GM10266 (cell line): ENCODE results near the gene PTGR2.

Source experiments
- DNase-seq: peaks from one replicate; pipeline ENCODE4 v3.0.0; 2012; ENCODE audit errors: extremely low spot score
- TF ChIP-seq, protein P1 (sequence below): IDR thresholded peaks from 2 replicates; pipeline ENCODE4 v1.5.1; 2012; ENCODE audit warnings: mild to moderate bottlenecking, low read depth; ENCODE audit not compliant: control insufficient read depth, insufficient read depth; ENCODE audit errors: missing control alignments

The PTGR2 gene

DNA sequence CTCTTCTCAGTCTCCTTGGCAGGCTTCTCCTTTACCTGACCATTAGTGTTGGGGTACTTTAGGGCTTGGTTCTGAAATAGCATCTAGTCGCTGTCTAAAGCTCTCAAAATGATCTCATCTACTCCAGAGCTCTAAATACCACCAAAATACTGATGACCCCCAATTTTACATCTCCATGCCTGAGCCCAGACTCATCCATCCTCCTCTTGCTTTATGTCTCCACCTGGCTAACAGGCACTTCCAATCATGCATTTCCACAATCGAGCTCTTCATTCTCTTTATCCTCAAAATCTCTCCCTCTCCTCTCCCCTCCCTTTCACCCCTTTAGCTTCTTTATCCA, 40.5 kb upstream of the PTGR2 start:
- DNase-seq: no peak
- TF ChIP-seq, protein P1, sequence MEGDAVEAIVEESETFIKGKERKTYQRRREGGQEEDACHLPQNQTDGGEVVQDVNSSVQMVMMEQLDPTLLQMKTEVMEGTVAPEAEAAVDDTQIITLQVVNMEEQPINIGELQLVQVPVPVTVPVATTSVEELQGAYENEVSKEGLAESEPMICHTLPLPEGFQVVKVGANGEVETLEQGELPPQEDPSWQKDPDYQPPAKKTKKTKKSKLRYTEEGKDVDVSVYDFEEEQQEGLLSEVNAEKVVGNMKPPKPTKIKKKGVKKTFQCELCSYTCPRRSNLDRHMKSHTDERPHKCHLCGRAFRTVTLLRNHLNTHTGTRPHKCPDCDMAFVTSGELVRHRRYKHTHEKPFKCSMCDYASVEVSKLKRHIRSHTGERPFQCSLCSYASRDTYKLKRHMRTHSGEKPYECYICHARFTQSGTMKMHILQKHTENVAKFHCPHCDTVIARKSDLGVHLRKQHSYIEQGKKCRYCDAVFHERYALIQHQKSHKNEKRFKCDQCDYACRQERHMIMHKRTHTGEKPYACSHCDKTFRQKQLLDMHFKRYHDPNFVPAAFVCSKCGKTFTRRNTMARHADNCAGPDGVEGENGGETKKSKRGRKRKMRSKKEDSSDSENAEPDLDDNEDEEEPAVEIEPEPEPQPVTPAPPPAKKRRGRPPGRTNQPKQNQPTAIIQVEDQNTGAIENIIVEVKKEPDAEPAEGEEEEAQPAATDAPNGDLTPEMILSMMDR: no peak

DNA sequence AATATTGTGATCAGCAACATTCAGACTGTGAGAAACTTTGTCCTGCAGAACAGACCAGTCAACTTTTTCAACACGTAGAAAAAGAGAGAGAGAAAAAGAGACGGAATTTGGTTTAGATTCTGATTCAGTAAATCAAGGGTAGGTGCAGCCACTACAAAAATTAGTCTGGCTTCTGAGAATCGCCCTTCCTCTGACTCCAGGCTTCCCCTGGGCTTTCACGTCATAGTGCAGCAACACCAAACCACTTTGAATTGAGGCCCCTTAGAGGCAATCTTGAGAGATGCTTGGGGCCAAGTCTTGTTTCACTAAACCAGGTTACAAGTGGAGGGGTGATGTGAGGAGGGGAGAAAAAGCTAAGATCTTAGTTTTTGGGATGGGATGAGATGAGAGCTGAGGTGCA, 37.5 kb upstream of the PTGR2 start:
- no peak for DNase-seq
- TF ChIP-seq, protein P1: no peak

DNA sequence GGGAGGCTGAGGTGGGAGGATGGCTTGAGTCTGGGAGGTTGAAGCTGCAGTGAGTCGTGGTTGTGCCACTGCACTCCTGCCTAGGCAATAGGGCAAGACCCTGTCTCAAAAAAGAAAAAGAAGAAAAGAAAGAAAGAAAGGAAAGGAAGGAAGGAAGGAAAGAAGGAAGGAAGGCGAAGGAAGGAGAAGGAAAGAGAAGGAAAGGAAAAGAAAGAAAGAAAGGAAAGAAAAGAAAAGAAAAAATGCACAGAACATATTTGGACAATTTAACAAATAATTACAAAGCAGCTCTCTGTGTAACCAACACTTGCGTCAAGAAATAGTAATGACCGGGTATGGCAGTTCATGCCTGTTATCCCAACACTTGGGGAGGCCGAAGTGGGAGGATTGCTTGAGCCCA, 35.8 kb upstream of the PTGR2 start:
- no peak for DNase-seq
- TF ChIP-seq, protein P1: no peak

DNA sequence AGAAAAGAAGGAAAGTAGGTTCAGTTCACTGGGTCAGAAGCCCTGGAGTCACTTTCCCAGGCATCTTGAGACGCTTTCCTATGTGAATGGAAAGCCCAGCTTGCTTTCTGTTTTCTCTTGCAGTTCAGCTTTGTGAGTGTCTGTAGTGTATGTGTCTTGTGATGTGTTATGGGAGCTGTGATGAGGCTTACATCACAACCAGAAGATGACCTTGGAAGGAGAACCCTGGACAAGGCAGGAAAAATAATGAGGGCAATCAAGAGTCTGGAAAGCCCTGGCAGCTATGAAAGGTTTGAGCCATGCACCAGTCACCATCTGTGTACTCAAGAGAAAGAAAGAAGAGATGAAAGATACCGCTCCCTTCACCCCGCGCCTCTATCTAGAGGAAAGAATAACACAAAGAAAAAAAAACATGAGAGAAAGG, 35.2 kb upstream of the PTGR2 start:
- no peak for DNase-seq
- TF ChIP-seq, protein P1: no peak

DNA sequence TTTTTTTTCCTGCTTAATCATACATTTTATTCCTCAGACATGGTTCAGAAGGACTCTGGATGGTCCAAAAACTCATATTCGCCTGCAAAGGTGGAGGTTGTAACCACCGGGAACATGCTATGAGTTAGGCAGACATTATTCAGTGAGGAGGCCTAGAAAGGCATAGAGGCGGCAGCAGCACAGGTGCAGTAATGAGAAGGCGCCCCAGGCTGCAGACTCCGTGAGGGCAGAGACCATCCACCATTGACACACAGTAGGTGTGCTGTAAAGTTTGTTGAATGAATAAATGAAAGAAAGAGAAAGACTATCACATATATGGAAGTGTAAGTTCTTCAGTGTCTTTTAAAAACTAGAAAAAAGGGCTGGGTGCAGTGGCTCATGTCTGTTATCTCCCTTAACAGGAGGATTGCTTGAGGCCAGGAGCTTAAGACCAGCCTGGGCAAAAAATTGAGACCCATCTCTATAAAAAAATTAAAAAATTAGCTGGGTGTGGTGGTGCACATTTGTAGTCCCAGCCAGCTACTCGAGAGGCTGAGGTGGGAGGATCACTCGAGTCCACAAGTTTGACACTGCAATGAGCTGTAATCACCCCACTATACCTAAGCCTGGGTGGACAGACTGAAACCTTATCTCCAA, 34.5 kb upstream of the PTGR2 start:
- TF ChIP-seq, protein P1: no peak
- no peak for DNase-seq

DNA sequence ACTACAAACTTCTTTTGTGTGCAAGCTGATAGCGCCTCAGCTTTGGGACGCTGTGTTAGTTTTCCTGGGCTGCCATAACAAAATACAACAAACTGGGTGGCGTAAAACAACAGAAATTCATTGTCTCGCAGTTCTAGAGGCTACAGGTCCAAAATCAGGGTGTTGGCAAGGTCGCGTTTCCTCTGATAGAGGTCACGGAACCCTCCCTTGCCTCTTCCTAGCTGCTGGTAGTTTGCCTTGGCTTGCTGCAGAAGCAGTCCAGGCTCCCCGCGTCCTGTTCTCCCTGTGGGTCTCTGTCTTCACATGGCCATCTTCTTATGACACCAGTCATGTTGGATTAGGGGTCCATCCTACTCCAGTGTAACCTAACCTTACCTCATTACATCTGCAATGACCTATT, 32.8 kb upstream of the PTGR2 start:
- TF ChIP-seq, protein P1: no peak
- DNase-seq: no peak

DNA sequence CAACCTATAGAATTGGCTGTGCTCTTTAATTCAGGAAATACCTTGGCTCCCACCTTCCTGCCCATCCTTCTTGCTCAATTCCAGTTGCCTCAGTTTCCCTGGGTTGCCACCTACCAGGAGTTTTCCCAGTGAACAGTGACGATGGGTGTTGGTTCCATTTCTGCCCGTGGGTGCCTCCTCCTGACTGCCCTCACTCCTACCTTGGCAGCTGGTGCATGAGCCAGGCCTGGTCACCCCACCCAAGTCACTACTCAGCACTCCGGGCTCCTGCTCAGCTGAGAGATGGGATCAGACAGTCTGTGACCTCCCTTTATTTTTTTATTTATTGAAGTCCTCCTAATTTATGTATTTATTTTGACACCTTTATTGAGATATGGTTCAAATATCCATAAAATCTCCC, 31.0 kb upstream of the PTGR2 start:
- TF ChIP-seq, protein P1: no peak
- DNase-seq: no peak
